HCT116 (cell line): ENCODE data around the gene PAQR6.

Experiments used
- EZH2 ChIP-seq: fragments of 200-600 bp; sonication (generic); IDR thresholded peaks from 2 replicates; pipeline ENCODE4 v1.6.1; 2017; ENCODE audit warnings: antibody characterized with exemption, mixed run types
- EZH2phosphoT487 ChIP-seq: fragments of 200-600 bp; IDR thresholded peaks from 2 replicates; pipeline ENCODE4 v1.6.1; 2018; ENCODE audit warnings: antibody characterized with exemption, borderline replicate concordance
- POLR2A ChIP-seq: IDR thresholded peaks from 2 replicates; pipeline ENCODE4 v1.7.0; 2011; ENCODE audit warnings: borderline replicate concordance; ENCODE audit not compliant: insufficient read depth, insufficient read length; ENCODE audit errors: extremely low read depth
- POLR2AphosphoS5 ChIP-seq: IDR thresholded peaks from 2 replicates; pipeline ENCODE4 v1.6.1; 2011; ENCODE audit warnings: mild to moderate bottlenecking, low read depth, low read length, moderate library complexity
- SRF ChIP-seq: IDR thresholded peaks from 2 replicates; pipeline ENCODE4 v1.6.1; 2012; ENCODE audit warnings: low read depth
- YY1 ChIP-seq: IDR thresholded peaks from 2 replicates; pipeline ENCODE4 v1.6.1; 2011; ENCODE audit warnings: low read length, low read depth, moderate library complexity, mild to moderate bottlenecking; ENCODE audit not compliant: insufficient replicate concordance; ENCODE audit errors: extremely low read depth
- ZNF274 ChIP-seq: fragments of 200-500 bp; sonication (Bioruptor generic); IDR thresholded peaks from 2 replicates; pipeline ENCODE4 v1.6.1; 2014; ENCODE audit warnings: mild to moderate bottlenecking, low read depth, low read length, inconsistent platforms
- TF ChIP-seq, protein P1 (sequence below), 3 experiments: fragments of 200-600 bp in 1 of 3; sonication (generic) in 1 of 3; IDR thresholded peaks in 2 of 3; conservative IDR thresholded peaks in 1 of 3; 2 replicates each; pipeline ENCODE4 v1.5.1; 2012 to 2017; ENCODE audit warnings: low read depth in 2 of 3, low read length in 2 of 3, antibody characterized with exemption in 1 of 3, borderline replicate concordance in 1 of 3, control low read depth in 1 of 3, mild to moderate bottlenecking in 1 of 3, mixed read lengths in 1 of 3, mixed run types in 1 of 3, moderate library complexity in 1 of 3; ENCODE audit not compliant: insufficient read depth in 1 of 3
- TF ChIP-seq, protein P2 (sequence below): IDR thresholded peaks from 2 replicates; pipeline ENCODE4 v1.6.1; 2012; ENCODE audit warnings: low read depth
- TF ChIP-seq, protein P3 (sequence below): IDR thresholded peaks from 2 replicates; pipeline ENCODE4 v1.6.1; 2012

DNA sequence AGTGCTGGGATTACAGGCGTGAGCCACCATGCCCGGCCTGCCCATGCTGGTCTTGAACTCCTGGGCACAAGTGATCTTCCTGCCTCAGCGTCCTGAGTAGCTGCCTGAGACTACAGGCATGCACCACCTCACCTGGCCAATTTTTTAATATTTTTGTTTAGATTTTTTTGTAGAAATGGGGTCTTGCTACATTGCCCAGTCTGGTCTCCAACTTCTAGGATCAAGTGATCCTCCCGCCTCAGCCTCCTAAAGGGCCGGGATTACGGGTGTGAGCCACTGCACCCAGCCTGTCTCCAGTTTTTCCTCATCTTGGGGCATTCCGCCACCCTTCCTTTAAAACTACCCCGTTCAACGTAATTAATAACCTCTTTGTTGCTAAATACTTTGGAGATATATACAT lies 27.6 kb downstream of the PAQR6 start:
- no peak for TF ChIP-seq POLR2AphosphoS5
- TF ChIP-seq SRF: no peak
- TF ChIP-seq POLR2A: no peak
- TF ChIP-seq, protein P1, sequence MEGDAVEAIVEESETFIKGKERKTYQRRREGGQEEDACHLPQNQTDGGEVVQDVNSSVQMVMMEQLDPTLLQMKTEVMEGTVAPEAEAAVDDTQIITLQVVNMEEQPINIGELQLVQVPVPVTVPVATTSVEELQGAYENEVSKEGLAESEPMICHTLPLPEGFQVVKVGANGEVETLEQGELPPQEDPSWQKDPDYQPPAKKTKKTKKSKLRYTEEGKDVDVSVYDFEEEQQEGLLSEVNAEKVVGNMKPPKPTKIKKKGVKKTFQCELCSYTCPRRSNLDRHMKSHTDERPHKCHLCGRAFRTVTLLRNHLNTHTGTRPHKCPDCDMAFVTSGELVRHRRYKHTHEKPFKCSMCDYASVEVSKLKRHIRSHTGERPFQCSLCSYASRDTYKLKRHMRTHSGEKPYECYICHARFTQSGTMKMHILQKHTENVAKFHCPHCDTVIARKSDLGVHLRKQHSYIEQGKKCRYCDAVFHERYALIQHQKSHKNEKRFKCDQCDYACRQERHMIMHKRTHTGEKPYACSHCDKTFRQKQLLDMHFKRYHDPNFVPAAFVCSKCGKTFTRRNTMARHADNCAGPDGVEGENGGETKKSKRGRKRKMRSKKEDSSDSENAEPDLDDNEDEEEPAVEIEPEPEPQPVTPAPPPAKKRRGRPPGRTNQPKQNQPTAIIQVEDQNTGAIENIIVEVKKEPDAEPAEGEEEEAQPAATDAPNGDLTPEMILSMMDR (IDR thresholded peaks at IDR 0.05 in 2 of 3, conservative IDR thresholded peaks at IDR 0.05 in 1 of 3; ENCODE audit: borderline replicate concordance in 1 of 3, insufficient read depth in 1 of 3, low read depth in 2 of 3, low read length in 2 of 3): no peak
- no peak for TF ChIP-seq EZH2
- TF ChIP-seq, protein P2, sequence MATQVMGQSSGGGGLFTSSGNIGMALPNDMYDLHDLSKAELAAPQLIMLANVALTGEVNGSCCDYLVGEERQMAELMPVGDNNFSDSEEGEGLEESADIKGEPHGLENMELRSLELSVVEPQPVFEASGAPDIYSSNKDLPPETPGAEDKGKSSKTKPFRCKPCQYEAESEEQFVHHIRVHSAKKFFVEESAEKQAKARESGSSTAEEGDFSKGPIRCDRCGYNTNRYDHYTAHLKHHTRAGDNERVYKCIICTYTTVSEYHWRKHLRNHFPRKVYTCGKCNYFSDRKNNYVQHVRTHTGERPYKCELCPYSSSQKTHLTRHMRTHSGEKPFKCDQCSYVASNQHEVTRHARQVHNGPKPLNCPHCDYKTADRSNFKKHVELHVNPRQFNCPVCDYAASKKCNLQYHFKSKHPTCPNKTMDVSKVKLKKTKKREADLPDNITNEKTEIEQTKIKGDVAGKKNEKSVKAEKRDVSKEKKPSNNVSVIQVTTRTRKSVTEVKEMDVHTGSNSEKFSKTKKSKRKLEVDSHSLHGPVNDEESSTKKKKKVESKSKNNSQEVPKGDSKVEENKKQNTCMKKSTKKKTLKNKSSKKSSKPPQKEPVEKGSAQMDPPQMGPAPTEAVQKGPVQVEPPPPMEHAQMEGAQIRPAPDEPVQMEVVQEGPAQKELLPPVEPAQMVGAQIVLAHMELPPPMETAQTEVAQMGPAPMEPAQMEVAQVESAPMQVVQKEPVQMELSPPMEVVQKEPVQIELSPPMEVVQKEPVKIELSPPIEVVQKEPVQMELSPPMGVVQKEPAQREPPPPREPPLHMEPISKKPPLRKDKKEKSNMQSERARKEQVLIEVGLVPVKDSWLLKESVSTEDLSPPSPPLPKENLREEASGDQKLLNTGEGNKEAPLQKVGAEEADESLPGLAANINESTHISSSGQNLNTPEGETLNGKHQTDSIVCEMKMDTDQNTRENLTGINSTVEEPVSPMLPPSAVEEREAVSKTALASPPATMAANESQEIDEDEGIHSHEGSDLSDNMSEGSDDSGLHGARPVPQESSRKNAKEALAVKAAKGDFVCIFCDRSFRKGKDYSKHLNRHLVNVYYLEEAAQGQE: no peak
- TF ChIP-seq, protein P3, sequence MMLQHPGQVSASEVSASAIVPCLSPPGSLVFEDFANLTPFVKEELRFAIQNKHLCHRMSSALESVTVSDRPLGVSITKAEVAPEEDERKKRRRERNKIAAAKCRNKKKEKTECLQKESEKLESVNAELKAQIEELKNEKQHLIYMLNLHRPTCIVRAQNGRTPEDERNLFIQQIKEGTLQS: no peak
- TF ChIP-seq YY1: no peak
- TF ChIP-seq ZNF274: no peak
- TF ChIP-seq EZH2phosphoT487: no peak
